Glutamatergic neuron (in vitro differentiated cells): ENCODE data around the gene CLK3. TPM values are rescaled to one million over a fixed set of nuclear protein-coding genes. Genes with fewer than 3 reads are reported as not detected.
"Not testable (repeated sequence)": the region's sequence is repeated elsewhere in the genome, so short reads cannot be mapped to it uniquely, and the experiment has no call there.

Source experiments
- DNase-seq: peaks from one replicate; pipeline ENCODE4 v3.0.0; 2022
- H3K27ac Mint-ChIP-seq: one replicate; pipeline ENCODE4 v1.8.0; 2020; ENCODE audit warnings: mild to moderate bottlenecking, mixed read lengths, inconsistent platforms; ENCODE audit not compliant: unreplicated experiment
- H3K27me3 Mint-ChIP-seq: one replicate; pipeline ENCODE4 v1.8.0; 2020; ENCODE audit warnings: mild to moderate bottlenecking, moderate library complexity, mixed read lengths, inconsistent platforms; ENCODE audit not compliant: unreplicated experiment
- H3K36me3 Mint-ChIP-seq: one replicate; pipeline ENCODE4 v1.8.0; 2020; ENCODE audit warnings: mild to moderate bottlenecking, mixed read lengths, inconsistent platforms; ENCODE audit not compliant: unreplicated experiment
- H3K4me1 Mint-ChIP-seq: one replicate; pipeline ENCODE4 v1.8.0; 2020; ENCODE audit warnings: mild to moderate bottlenecking, low read depth, mixed read lengths, inconsistent platforms; ENCODE audit not compliant: unreplicated experiment
- H3K4me3 Mint-ChIP-seq: one replicate; pipeline ENCODE4 v1.8.0; 2020; ENCODE audit warnings: mild to moderate bottlenecking, mixed read lengths, inconsistent platforms; ENCODE audit not compliant: unreplicated experiment
- H3K9me3 Mint-ChIP-seq: one replicate; pipeline ENCODE4 v1.8.0; 2020; ENCODE audit warnings: mild to moderate bottlenecking, moderate library complexity, mixed read lengths, inconsistent platforms; ENCODE audit not compliant: unreplicated experiment
- CTCF ChIP-seq: fragments of 200-600 bp; sonication (generic); IDR thresholded peaks from one replicate; pipeline ENCODE4 v1.5.0; 2021; ENCODE audit not compliant: partially characterized antibody, unreplicated experiment
- total RNA-seq: library from RNA; stranded (reverse); fragmentation: NEBNext Ultra II Directional; extraction: Animal tissue kit (Norgen Biotek cat#: 25700); gene quantifications from one replicate; pipeline ENCODE4 v1.2.1, GENCODE V29; 2021; ENCODE audit not compliant: unreplicated experiment

Gene CLK3
- total RNA-seq, 1 donor from 2014 or later, result 99.7 TPM

GRCh38 chr15:74594455-74594854, 21.2 kb upstream of the CLK3 start:
- Mint-ChIP-seq H3K27ac (no peak overlapping the region), H3K4me1 (peaks cover 15% of the 10 kb centered on the region), H3K4me3 (no peak overlapping the region), H3K9me3 (peaks cover 10% of the 10 kb centered on the region), H3K36me3 (peaks cover 4% of the 10 kb centered on the region), H3K27me3 (peaks cover 16% of the 10 kb centered on the region)
- TF ChIP-seq CTCF, result no peak
- DNase-seq, result no peak

- Mint-ChIP-seq H3K36me3 (no peaks in the 10 kb centered on the region), H3K9me3 (peaks cover 9% of the 10 kb centered on the region), H3K27me3 (peaks cover 17% of the 10 kb centered on the region), H3K4me1 (peaks cover 12% of the 10 kb centered on the region), H3K27ac (no peak overlapping the region), H3K4me3 (no peak overlapping the region)
- TF ChIP-seq CTCF, result no peak
- no peak for DNase-seq
Measured at GRCh38 chr15:74595271-74595670, 20.4 kb upstream of the CLK3 start.

- not testable (repeated sequence) for H3K36me3 Mint-ChIP-seq, H3K9me3 Mint-ChIP-seq, H3K27ac Mint-ChIP-seq, H3K4me3 Mint-ChIP-seq, DNase-seq
- Mint-ChIP-seq H3K27me3 (peaks cover 14% of the 10 kb centered on the region), H3K4me1 (peaks cover 12% of the 10 kb centered on the region)
Measured at GRCh38 chr15:74596736-74597135, 18.9 kb upstream of the CLK3 start.

GRCh38 chr15:74597146-74597705, 18.4 kb upstream of the CLK3 start:
- peaks cover 15% of the 10 kb centered on the region for H3K4me1 Mint-ChIP-seq
- H3K36me3 Mint-ChIP-seq, DNase-seq: not testable (repeated sequence)

GRCh38 chr15:74598126-74598842, 17.4 kb upstream of the CLK3 start:
- no peak for TF ChIP-seq CTCF
- peak; percentile 80 for DNase-seq
- H3K27ac Mint-ChIP-seq, result peak overlapping the region; percentile 91
- H3K4me1 Mint-ChIP-seq, result peaks cover 17% of the 10 kb centered on the region
- H3K36me3 Mint-ChIP-seq, result no peaks in the 10 kb centered on the region
- H3K27me3 Mint-ChIP-seq, result peaks cover 14% of the 10 kb centered on the region
- peak overlapping the region; percentile 86 for H3K4me3 Mint-ChIP-seq
- peaks cover 9% of the 10 kb centered on the region for H3K9me3 Mint-ChIP-seq

More at GRCh38 chr15:74597146-74597705, 18.4 kb upstream of the CLK3 start:
- peaks cover 14% of the 10 kb centered on the region for H3K27me3 Mint-ChIP-seq
- not testable (repeated sequence) for H3K9me3 Mint-ChIP-seq, H3K27ac Mint-ChIP-seq, H3K4me3 Mint-ChIP-seq

GRCh38 chr15:74599156-74599555, 16.5 kb upstream of the CLK3 start:
- DNase-seq, result no peak
- TF ChIP-seq CTCF, result no peak
- peaks cover 6% of the 10 kb centered on the region for H3K9me3 Mint-ChIP-seq
- no peaks in the 10 kb centered on the region for H3K36me3 Mint-ChIP-seq
- no peak overlapping the region for H3K27ac Mint-ChIP-seq
- H3K4me3 Mint-ChIP-seq, result no peak overlapping the region
- H3K4me1 Mint-ChIP-seq, result peaks cover 17% of the 10 kb centered on the region
- H3K27me3 Mint-ChIP-seq, result peaks cover 11% of the 10 kb centered on the region
